Heart left ventricle (tissue), 16 donors: Measurements from ENCODE around the gene DPP10. TPM values are rescaled to one million over a fixed set of nuclear protein-coding genes. Genes with fewer than 3 reads are reported as not detected.

Source experiments
- ATAC-seq, 4 donors: fragments of 200-7000 bp; cut with Tn5 transposase; one replicate each; pipeline ENCODE4 v1.9.1; 2020 to 2022; ENCODE audit warnings: moderate library complexity in 4 of 4, mild to moderate bottlenecking in 3 of 4, moderate number of reproducible peaks in 1 of 4
- DNase-seq, 5 donors: peaks; one replicate each; pipeline ENCODE4 v3.0.0-alpha.2; 2020
- H3K27ac ChIP-seq, 12 donors: fragments of 200-600 bp; sonication (generic) in 4 of 12; one replicate each; pipeline versions ENCODE4 v1.5.0 to v1.8.0; 2016 to 2022; ENCODE audit warnings: mild to moderate bottlenecking in 2 of 12
- H3K27me3 ChIP-seq, 9 donors: fragments of 200-600 bp; sonication (generic) in 2 of 9; one replicate each; pipeline versions ENCODE4 v1.5.1 to v1.8.0; 2016 to 2022; ENCODE audit warnings: mild to moderate bottlenecking in 3 of 9
- H3K36me3 ChIP-seq, 9 donors: fragments of 200-600 bp; sonication (generic) in 2 of 9; one replicate each; pipeline versions ENCODE4 v1.5.0 to v1.8.0; 2018 to 2022; ENCODE audit warnings: mild to moderate bottlenecking in 2 of 9
- H3K4me1 ChIP-seq, 12 donors: fragments of 200-600 bp; sonication (generic) in 4 of 12; one replicate each; pipeline versions ENCODE4 v1.5.0 to v1.8.0; 2016 to 2022; ENCODE audit warnings: mild to moderate bottlenecking in 3 of 12
- H3K4me3 ChIP-seq, 12 donors: fragments of 200-600 bp; sonication (generic) in 4 of 12; one replicate each; pipeline versions ENCODE4 v1.5.0 to v1.8.0; 2017 to 2022; ENCODE audit warnings: mild to moderate bottlenecking in 9 of 12, moderate library complexity in 4 of 12
- H3K9me3 ChIP-seq, 12 donors: fragments of 200-600 bp; sonication (generic) in 4 of 12; one replicate each; pipeline versions ENCODE4 v1.5.0 to v1.8.0; 2016 to 2022; ENCODE audit warnings: mild to moderate bottlenecking in 1 of 12
- POLR2A ChIP-seq, 2 donors: fragments of 450-650 bp; IDR thresholded peaks; one replicate each; pipeline ENCODE4 v1.6.1; 2017; ENCODE audit warnings: antibody characterized with exemption in 2 of 2, mild to moderate bottlenecking in 2 of 2, moderate library complexity in 2 of 2
- WGBS, 4 donors: extraction: QIAGEN DNeasy Blood & Tissue Kit in 2 of 4; methylation state at CpG; one replicate each; pipeline versions ENCODE4 v1.1.5 to v1.1.7; 2013 to 2018; 5-methylcytosine and 5-hydroxymethylcytosine counted together
- intact Hi-C, 10 donors: fragments of 100-400 bp; cut with DNase I; formaldehyde crosslinking; loops; one replicate each; pipeline versions ENCODE4 v1.11.1 to v1.14.2; 2022
- polyA plus RNA-seq, 2 donors: library from polyadenylated mRNA; stranded (reverse); fragments of 200-250 nt; gene quantifications; one replicate each; pipeline ENCODE4 v1.2.3, GENCODE V29; 2013
- total RNA-seq, 9 donors: library from RNA; depleted of rRNA in 2 of 9; stranded (reverse); fragments of >200 nt in 2 of 9; fragmentation: NEBNext Ultra II Directional in 3 of 9; extraction: Animal tissue kit (Norgen Biotek cat#: 25700) in 3 of 9; gene quantifications; one replicate each; pipeline versions ENCODE4 v1.1.0 to v1.2.4, GENCODE V29; 2016 to 2023
- TF ChIP-seq, protein P1 (sequence below), 12 donors: fragments of 200-600 bp; sonication (generic) in 4 of 12; IDR thresholded peaks; one replicate each; pipeline versions ENCODE4 v1.5.0 to v1.8.0; 2018 to 2022; ENCODE audit warnings: antibody characterized with exemption in 12 of 12, mild to moderate bottlenecking in 5 of 12
- donor health status: ischemic (EF 13 %, LVEDD 7.1; RV severe dilation, severe dysfunction).
- donor health status: healthy with polysubstance abuse.
- donor health status: DM: no; HTN: yes; CAD: no.
- donor health status: DM: no; HTN: no; CAD: no.
- donor health status: ischemic (EF 25% LVEDD 6.9; RV normal size, moderate dysfunction).
- donor health status: ischemic (EF 25% LVEDD 5.7; RV mildly dilated, moderate dysfunction).
- donor health status: healthy.
- donor health status: DM: yes; HTN: yes; CAD: no.
- donor health status: ischemic (EF 35%, LVEDD 5.7; RV mildly dilated, moderate dysfunction).
- donor health status: nonischemic (EF 11% LVEDD 7.7; RV severe dilation, severe dysfunction).
- donor health status: DM: yes; HTN: yes; CAD: no.
- donor health status: PGD.
- donor health status: ischemic (EF 29% LVEDD 5.4; RV normal size, mild dysfunction).
- donor health status: nonischemic (EF 23%, LVEDD 6.1; RV moderate dilation, normal function).

The DPP10 gene
- total and polyA plus RNA-seq, 11 donors: 0.88 TPM; not detected in 10

DNA sequence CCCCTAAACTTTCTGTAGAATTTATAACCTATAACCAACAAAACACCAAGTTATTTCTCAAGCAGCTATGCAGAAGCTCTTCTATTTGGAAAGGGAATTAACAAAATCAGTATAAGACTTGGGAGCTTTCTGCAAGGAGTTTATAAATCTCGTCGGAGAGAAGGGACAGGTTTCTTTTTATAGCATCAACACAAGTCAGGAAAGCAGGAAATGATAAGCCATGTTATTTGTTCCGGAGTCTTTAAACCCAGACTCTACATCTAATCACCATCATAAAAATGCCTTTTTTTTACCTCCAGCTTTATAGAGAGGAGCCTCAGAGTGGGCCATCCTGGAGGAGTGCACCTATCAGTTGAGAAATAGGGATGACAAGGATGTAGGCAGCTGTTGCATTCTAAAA is 137.1 kb downstream of the DPP10 start:
- WGBS, 4 donors: 2 to 5% (median 3%) methylated on average over 3 of the region's 3 CpGs
- intact Hi-C loops: no loop called here
- ATAC-seq (no peak), DNase-seq (no peak)
- H3K4me3 ChIP-seq: no peak overlapping the region
- TF ChIP-seq, protein P1, sequence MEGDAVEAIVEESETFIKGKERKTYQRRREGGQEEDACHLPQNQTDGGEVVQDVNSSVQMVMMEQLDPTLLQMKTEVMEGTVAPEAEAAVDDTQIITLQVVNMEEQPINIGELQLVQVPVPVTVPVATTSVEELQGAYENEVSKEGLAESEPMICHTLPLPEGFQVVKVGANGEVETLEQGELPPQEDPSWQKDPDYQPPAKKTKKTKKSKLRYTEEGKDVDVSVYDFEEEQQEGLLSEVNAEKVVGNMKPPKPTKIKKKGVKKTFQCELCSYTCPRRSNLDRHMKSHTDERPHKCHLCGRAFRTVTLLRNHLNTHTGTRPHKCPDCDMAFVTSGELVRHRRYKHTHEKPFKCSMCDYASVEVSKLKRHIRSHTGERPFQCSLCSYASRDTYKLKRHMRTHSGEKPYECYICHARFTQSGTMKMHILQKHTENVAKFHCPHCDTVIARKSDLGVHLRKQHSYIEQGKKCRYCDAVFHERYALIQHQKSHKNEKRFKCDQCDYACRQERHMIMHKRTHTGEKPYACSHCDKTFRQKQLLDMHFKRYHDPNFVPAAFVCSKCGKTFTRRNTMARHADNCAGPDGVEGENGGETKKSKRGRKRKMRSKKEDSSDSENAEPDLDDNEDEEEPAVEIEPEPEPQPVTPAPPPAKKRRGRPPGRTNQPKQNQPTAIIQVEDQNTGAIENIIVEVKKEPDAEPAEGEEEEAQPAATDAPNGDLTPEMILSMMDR (IDR thresholded peaks at IDR 0.05): no peak
- no peak for TF ChIP-seq POLR2A (IDR thresholded peaks at IDR 0.05)
- peaks cover 0 to 8% (median 0%) of the 10 kb centered on the region in 12 donors for H3K4me1 ChIP-seq
- H3K27ac ChIP-seq: no peak overlapping the region
- H3K9me3 ChIP-seq: no peaks in the 10 kb centered on the region
- no peaks in the 10 kb centered on the region for H3K36me3 ChIP-seq
- no peaks in the 10 kb centered on the region for H3K27me3 ChIP-seq

DNA sequence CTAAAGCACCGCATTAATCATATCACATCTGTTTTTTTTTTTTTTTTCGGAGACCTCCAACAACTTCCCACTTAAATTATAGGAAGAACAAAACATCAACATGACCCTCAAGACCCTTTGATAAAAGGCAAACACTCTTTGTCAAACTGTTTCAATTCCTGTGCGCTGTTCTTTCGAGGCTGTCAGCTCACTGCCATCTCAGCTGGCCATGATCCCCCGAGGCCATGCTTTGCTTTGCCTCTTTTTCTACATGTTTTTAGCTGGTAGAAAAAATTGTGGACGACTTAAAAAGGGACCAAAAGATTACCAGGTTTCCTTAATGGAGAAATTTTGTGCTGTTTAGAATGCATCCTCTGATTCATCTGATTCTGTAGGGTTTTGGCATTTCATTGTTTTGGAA is 138.2 kb downstream of the DPP10 start:
- DNase-seq: no peak
- Histone ChIP-seq H3K9me3 (no peaks in the 10 kb centered on the region), H3K36me3 (no peaks in the 10 kb centered on the region), H3K27ac (no peak overlapping the region), H3K4me3 (no peak overlapping the region), H3K4me1 (peaks cover 0 to 8% (median 0%) of the 10 kb centered on the region in 12 donors), H3K27me3 (no peaks in the 10 kb centered on the region)
- intact Hi-C loops: no loop called here
- no peak for ATAC-seq
- WGBS, 4 donors: 56 to 60% (median 57%) methylated on average over 6 of the region's 6 CpGs
- TF ChIP-seq POLR2A (IDR thresholded peaks at IDR 0.05): no peak
- TF ChIP-seq, protein P1 (IDR thresholded peaks at IDR 0.05): no peak

DNA sequence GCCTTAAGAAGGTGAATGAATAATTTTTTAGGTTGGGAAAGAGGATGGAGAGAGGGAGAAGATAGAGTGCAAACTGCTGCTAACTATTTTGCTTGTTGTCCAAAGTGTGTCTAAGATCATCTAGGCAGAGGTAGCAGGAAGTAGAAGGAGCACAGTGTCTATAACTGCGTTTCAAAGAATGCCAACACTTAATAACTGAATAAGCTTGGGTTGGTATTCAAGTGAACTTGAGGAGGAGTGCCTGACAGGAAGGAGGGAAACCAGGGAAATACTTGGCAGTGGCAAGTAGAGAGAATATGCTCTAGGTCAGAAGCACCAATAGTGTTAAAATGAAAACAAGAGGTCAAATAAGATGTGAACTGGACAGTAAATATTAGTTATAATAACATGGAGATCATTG is 155.9 kb downstream of the DPP10 start:
- H3K27ac ChIP-seq: no peak overlapping the region
- TF ChIP-seq, protein P1 (IDR thresholded peaks at IDR 0.05): no peak
- no peak for TF ChIP-seq POLR2A (IDR thresholded peaks at IDR 0.05)

DNA sequence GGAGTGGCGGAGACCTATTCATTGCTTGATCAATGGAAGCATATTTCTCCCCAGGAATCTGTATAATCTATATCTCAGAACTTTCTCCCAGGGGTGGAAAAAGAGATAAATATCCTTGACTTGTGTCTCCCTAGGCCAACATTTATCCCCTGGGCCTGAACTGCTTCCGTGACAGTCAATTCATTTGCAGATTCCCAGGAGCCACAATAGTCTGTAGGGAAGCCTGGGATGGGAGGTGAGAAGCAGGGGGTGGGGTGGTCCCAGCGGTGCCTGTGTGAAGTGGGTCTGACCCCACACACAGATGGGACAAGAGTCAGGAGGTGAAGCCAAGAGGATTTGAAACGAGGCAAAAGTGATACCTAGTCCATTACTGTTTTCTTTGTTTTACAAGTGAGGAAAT is 166.8 kb downstream of the DPP10 start:
- peaks cover 0 to 2% (median 0%) of the 10 kb centered on the region in 9 donors for H3K27me3 ChIP-seq
- TF ChIP-seq POLR2A (IDR thresholded peaks at IDR 0.05): no peak
- TF ChIP-seq, protein P1 (IDR thresholded peaks at IDR 0.05): no peak
- H3K36me3 ChIP-seq: no peaks in the 10 kb centered on the region
- H3K4me1 ChIP-seq: no peaks in the 10 kb centered on the region
- intact Hi-C loops: no loop called here
- no peaks in the 10 kb centered on the region for H3K9me3 ChIP-seq
- H3K27ac ChIP-seq: no peak overlapping the region
- H3K4me3 ChIP-seq: no peak overlapping the region
- DNase-seq (no peak), ATAC-seq (no peak)
- WGBS, 4 donors: 55 to 61% (median 56%) methylated on average over 4 of the region's 4 CpGs

More for the DNA sequence above, 155.9 kb downstream of the DPP10 start:
- WGBS, 4 donors: 64 to 69% (median 67%) methylated on average over 1 of the region's 1 CpG
- ATAC-seq: no peak
- no peaks in the 10 kb centered on the region for H3K36me3 ChIP-seq
- no peak for DNase-seq
- no peak overlapping the region for H3K4me3 ChIP-seq
- H3K4me1 ChIP-seq: no peaks in the 10 kb centered on the region
- H3K27me3 ChIP-seq: no peaks in the 10 kb centered on the region
- no peaks in the 10 kb centered on the region for H3K9me3 ChIP-seq
- intact Hi-C loops: no loop called here
